K562 (cell line): ENCODE measurements around the gene LGI4. TPM values are rescaled to one million over a fixed set of nuclear protein-coding genes. Genes with fewer than 3 reads are reported as not detected.

Experiments used
- CBX3 ChIP-seq, 2 experiments: IDR thresholded peaks; 1 replicate in 1 of 2; 2 replicates in 1 of 2; pipeline ENCODE4 v1.6.1; 2012; ENCODE audit warnings: inconsistent platforms in 2 of 2, low read length in 2 of 2, borderline replicate concordance in 1 of 2, control low read depth in 1 of 2
- EP400 ChIP-seq: fragments of 450-650 bp; IDR thresholded peaks from 2 replicates; pipeline ENCODE4 v1.6.1; 2017; ENCODE audit warnings: antibody characterized with exemption, mild to moderate bottlenecking, moderate library complexity
- ETV1 ChIP-seq: fragments of 450-650 bp; conservative IDR thresholded peaks from 2 replicates; pipeline ENCODE4 v1.6.1; 2016; ENCODE audit warnings: missing genetic modification characterization, control low read depth, low read depth, missing compliant biosample characterization
- FOS ChIP-seq: IDR thresholded peaks from 3 replicates; pipeline ENCODE4 v1.6.1; 2011; ENCODE audit not compliant: insufficient read length; ENCODE audit errors: extremely low read depth
- JUN ChIP-seq, 2 experiments: sonication (generic) in 1 of 2; formaldehyde crosslinking in 1 of 2; IDR thresholded peaks; 2 replicates each; pipeline versions ENCODE4 v1.6.1 to v1.8.0; 2012 to 2022; ENCODE audit warnings: borderline replicate concordance in 2 of 2, mild to moderate bottlenecking in 2 of 2, improper control_type of control experiment in 1 of 2, low read depth in 1 of 2, low read length in 1 of 2, missing genetic modification reagents in 1 of 2
- KAT8 ChIP-seq: fragments of 450-650 bp; IDR thresholded peaks from 2 replicates; pipeline ENCODE4 v1.6.1; 2016; ENCODE audit warnings: low read depth, mild to moderate bottlenecking
- KDM5B ChIP-seq: fragments of 200-600 bp; sonication (generic); IDR thresholded peaks from 2 replicates; pipeline ENCODE4 v1.6.1; 2012; ENCODE audit warnings: low read depth, mild to moderate bottlenecking, moderate library complexity, low read length, control low read depth, inconsistent platforms; ENCODE audit not compliant: insufficient replicate concordance
- MTF1 ChIP-seq: fragments of 250-450 bp; sonication (Bioruptor Pico); IDR thresholded peaks from 2 replicates; pipeline ENCODE4 v1.9.0; 2021; ENCODE audit warnings: moderate library complexity, mild to moderate bottlenecking, inconsistent platforms, borderline replicate concordance
- MXI1 ChIP-seq: IDR thresholded peaks from 2 replicates; pipeline ENCODE4 v1.6.1; 2011; ENCODE audit warnings: low read depth, mild to moderate bottlenecking, improper control_type of control experiment, low read length
- NFXL1 ChIP-seq: fragments of 450-650 bp; formaldehyde crosslinking; IDR thresholded peaks from 2 replicates; pipeline ENCODE4 v1.4.0; 2021; ENCODE audit warnings: mild to moderate bottlenecking
- POLR3G ChIP-seq: IDR thresholded peaks from 2 replicates; pipeline ENCODE4 v1.6.1; 2011; ENCODE audit not compliant: insufficient read length, insufficient replicate concordance; ENCODE audit errors: extremely low read depth
- RFX5 ChIP-seq: IDR thresholded peaks from 2 replicates; pipeline ENCODE4 v1.6.1; 2011; ENCODE audit warnings: low read depth, mild to moderate bottlenecking, improper control_type of control experiment, low read length
- RNF2 ChIP-seq: sonication (generic); IDR thresholded peaks from 2 replicates; pipeline ENCODE4 v1.6.1; 2016
- SAFB ChIP-seq: fragments of 200-400 bp; formaldehyde crosslinking; IDR thresholded peaks from 2 replicates; pipeline ENCODE4 v1.6.1; 2017; ENCODE audit warnings: low read depth, low read length, borderline replicate concordance
- TCF7 ChIP-seq: sonication (generic); IDR thresholded peaks from 2 replicates; pipeline ENCODE4 v1.6.1; 2016; ENCODE audit warnings: antibody characterized with exemption, borderline replicate concordance
- ZNF143 ChIP-seq: sonication (generic); formaldehyde crosslinking; IDR thresholded peaks from 2 replicates; pipeline ENCODE4 v1.9.0; 2022; ENCODE audit warnings: mild to moderate bottlenecking, missing genetic modification reagents
- ZNF436 ChIP-seq: fragments of 250-450, 450-650 bp; sonication (Bioruptor Pico); formaldehyde crosslinking; IDR thresholded peaks from 2 replicates; pipeline ENCODE4 v1.7.0; 2020; ENCODE audit warnings: mild to moderate bottlenecking
- ZNF57 ChIP-seq: fragments of 450-650 bp; formaldehyde crosslinking; IDR thresholded peaks from 2 replicates; pipeline ENCODE4 v1.4.0; 2020; ENCODE audit warnings: mild to moderate bottlenecking, moderate library complexity
- ZNF764 ChIP-seq: fragments of 250-450 bp; sonication (Bioruptor Pico); IDR thresholded peaks from 2 replicates; pipeline ENCODE4 v1.4.0; 2020; ENCODE audit warnings: low read depth, mild to moderate bottlenecking, moderate library complexity
- ZNF785 ChIP-seq: fragments of 250-450 bp; sonication (Bioruptor Pico); IDR thresholded peaks from 2 replicates; pipeline ENCODE4 v1.4.0; 2020; ENCODE audit warnings: mild to moderate bottlenecking
- polyA plus RNA-seq, 8 experiments: library from polyadenylated mRNA; depleted of rRNA in 4 of 8; stranded (reverse) in 5 of 8; unstranded in 3 of 8; fragments of >200 nt; fragmentation: Nextera tagmentation in 2 of 8; fragmentation: Illumina TruSeq in 1 of 8; extraction: Ambion mirVana in 2 of 8; extraction: Trizol in 1 of 8; gene quantifications; 2 replicates each; pipeline versions ENCODE4 v1.2.1 to v1.2.3, GENCODE V29; 2011 to 2014; ENCODE audit warnings: inconsistent platforms in 1 of 8, missing spikeins in 1 of 8
- total RNA-seq, 7 experiments: library from RNA; depleted of rRNA in 6 of 7; stranded (reverse); fragments of >200 nt in 6 of 7; fragmentation: Illumina TruSeq in 2 of 7; extraction: Trizol in 2 of 7; gene quantifications; 2 replicates each; pipeline versions ENCODE4 v1.2.1 to v1.2.3, GENCODE V29; 2011 to 2021; ENCODE audit warnings: low replicate concordance in 1 of 7
- TF ChIP-seq, protein P1 (sequence below): fragments of 250-450 bp; sonication (Bioruptor Pico); IDR thresholded peaks from 2 replicates; pipeline ENCODE4 v1.8.0; 2022; ENCODE audit warnings: moderate library complexity, mild to moderate bottlenecking, inconsistent platforms
- TF ChIP-seq, protein P2 (sequence below): fragments of 250-450 bp; sonication (Bioruptor Pico); IDR thresholded peaks from 2 replicates; pipeline ENCODE4 v1.4.0; 2020; ENCODE audit warnings: mild to moderate bottlenecking, moderate library complexity
- TF ChIP-seq, protein P3 (sequence below): fragments of 450-650 bp; IDR thresholded peaks from 2 replicates; pipeline ENCODE4 v1.6.1; 2016; ENCODE audit warnings: borderline replicate concordance

LGI4 gene
- total and polyA plus RNA-seq, 9 of the 15 experiments (the other 6 are each of a cell fraction or from before 2014, with no cell fraction given) = 0.14 to 0.30 (median 0.24) TPM; not detected in 4

DNA sequence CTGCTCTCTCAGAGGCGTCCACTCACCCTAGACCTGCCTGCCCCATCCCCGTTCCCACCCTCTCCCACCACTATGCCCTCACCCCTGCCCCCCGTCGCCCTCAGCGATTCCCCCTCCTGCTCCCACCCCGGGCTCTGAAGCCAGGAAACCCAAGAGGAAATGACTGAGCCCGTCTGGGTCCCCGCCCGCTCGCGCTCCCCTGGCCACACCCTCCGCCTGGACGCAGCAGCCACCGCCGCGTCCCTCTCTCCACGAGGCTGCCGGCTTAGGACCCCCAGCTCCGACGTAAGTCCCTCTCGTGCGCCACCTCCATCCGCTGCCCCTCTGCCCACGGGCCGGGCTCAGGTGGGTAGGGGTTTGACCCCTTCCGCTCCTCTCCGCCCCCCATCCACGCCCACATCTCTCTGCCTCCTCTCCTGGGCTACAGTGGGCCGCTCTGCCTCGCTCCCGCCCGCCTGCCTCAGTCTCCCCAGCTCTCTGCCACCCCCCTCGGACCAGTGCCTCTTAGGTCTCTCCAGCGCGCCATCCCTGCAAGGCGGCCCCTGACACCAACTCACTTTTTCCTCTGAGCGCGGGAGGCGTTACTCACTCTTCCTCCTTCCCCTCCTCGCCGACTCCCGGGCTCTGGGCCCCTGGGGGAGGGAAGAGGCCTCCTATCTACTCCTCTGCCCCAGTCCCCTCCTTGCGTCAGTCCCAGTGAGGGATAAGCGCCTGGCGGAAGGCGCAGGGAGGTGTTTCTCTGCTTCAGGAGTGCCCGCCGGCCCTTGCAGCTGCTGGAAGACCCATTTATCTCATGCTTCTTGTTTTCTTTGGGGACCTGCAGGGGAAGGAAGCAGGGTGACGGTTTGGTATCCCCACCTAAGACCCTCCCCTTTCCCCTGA, 19.9 kb upstream of the LGI4 start, which contains the start of gene FXYD5 (continued):
- TF ChIP-seq MXI1 = no peak
- TF ChIP-seq SAFB = no peak
- TF ChIP-seq, protein P1, sequence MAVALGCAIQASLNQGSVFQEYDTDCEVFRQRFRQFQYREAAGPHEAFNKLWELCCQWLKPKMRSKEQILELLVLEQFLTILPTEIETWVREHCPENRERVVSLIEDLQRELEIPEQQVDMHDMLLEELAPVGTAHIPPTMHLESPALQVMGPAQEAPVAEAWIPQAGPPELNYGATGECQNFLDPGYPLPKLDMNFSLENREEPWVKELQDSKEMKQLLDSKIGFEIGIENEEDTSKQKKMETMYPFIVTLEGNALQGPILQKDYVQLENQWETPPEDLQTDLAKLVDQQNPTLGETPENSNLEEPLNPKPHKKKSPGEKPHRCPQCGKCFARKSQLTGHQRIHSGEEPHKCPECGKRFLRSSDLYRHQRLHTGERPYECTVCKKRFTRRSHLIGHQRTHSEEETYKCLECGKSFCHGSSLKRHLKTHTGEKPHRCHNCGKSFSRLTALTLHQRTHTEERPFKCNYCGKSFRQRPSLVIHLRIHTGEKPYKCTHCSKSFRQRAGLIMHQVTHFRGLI = no peak
- TF ChIP-seq TCF7 = no peak
- TF ChIP-seq RFX5 = no peak
- no peak for TF ChIP-seq CBX3 (IDR thresholded peaks at IDR 0.05; ENCODE audit: borderline replicate concordance in 1 of 2, low read length in 2 of 2)
- TF ChIP-seq MTF1 (CRISPR knock-in tag) = no peak
- peak; percentile 95 for TF ChIP-seq EP400
- peak; percentile 17; the same call in 1 of the 2 replicates for TF ChIP-seq JUN (IDR thresholded peaks at IDR 0.05; ENCODE audit: borderline replicate concordance, low read depth, low read length)
- TF ChIP-seq JUN (CRISPR knock-in tag; IDR thresholded peaks at IDR 0.05; ENCODE audit: borderline replicate concordance) = no peak
- TF ChIP-seq ZNF764 (CRISPR knock-in tag) = 0 out of 2 replicates have a peak, but pooled peaks have one; percentile 22
- TF ChIP-seq ZNF143 (CRISPR knock-in tag) = no peak
- TF ChIP-seq RNF2 = 0 out of 2 replicates have a peak, but pooled peaks have one; percentile 50
- TF ChIP-seq NFXL1 (CRISPR knock-in tag) = no peak
- no peak for TF ChIP-seq ZNF436 (CRISPR knock-in tag)
- TF ChIP-seq FOS = no peak
- TF ChIP-seq POLR3G = no peak
- 0 out of 2 replicates have a peak, but pooled peaks have one; percentile 31 for TF ChIP-seq ZNF57 (CRISPR knock-in tag)
- TF ChIP-seq, protein P2, sequence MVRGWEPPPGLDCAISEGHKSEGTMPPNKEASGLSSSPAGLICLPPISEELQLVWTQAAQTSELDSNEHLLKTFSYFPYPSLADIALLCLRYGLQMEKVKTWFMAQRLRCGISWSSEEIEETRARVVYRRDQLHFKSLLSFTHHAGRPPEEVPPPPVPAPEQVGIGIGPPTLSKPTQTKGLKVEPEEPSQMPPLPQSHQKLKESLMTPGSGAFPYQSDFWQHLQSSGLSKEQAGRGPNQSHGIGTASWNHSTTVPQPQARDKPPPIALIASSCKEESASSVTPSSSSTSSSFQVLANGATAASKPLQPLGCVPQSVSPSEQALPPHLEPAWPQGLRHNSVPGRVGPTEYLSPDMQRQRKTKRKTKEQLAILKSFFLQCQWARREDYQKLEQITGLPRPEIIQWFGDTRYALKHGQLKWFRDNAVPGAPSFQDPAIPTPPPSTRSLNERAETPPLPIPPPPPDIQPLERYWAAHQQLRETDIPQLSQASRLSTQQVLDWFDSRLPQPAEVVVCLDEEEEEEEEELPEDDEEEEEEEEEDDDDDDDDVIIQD = no peak
- TF ChIP-seq KAT8 = no peak
- TF ChIP-seq ZNF785 (CRISPR knock-in tag) = no peak
- TF ChIP-seq, protein P3, sequence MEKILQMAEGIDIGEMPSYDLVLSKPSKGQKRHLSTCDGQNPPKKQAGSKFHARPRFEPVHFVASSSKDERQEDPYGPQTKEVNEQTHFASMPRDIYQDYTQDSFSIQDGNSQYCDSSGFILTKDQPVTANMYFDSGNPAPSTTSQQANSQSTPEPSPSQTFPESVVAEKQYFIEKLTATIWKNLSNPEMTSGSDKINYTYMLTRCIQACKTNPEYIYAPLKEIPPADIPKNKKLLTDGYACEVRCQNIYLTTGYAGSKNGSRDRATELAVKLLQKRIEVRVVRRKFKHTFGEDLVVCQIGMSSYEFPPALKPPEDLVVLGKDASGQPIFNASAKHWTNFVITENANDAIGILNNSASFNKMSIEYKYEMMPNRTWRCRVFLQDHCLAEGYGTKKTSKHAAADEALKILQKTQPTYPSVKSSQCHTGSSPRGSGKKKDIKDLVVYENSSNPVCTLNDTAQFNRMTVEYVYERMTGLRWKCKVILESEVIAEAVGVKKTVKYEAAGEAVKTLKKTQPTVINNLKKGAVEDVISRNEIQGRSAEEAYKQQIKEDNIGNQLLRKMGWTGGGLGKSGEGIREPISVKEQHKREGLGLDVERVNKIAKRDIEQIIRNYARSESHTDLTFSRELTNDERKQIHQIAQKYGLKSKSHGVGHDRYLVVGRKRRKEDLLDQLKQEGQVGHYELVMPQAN = peak; percentile 91
- TF ChIP-seq KDM5B = peak; percentile 80
- 0 out of 2 replicates have a peak, but pooled peaks have one; percentile 6 for TF ChIP-seq ETV1 (tag)
